ENCODE data around the gene TMPO. TPM values are rescaled to one million over a fixed set of nuclear protein-coding genes. Genes with fewer than 3 reads are reported as not detected.

The TMPO gene
- polyA plus RNA-seq, 1 donor (not counting 4 experiments of a cell fraction or from before 2014, with no cell fraction given): 41.0 TPM

DNA sequence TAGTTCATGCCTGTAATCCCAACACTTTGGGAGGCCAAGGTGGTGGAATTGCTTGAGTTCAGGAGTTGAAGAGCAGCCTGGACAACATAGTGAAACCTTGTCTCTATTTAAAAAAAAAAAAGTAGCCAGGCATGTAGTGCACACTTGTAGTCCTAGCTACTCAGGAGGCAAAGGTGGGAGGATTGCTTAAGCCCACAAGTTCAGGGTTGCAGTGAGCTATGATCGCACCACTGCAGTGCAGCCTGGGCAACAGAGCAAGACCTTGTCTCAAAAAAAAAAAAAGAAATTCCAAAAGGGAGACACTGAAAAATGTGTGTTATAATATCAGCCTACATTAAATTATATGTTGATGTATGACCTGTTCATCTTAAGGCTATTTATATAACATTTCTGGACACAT, 14.7 kb downstream of the TMPO start:
- no peak overlapping the region for H2AFZ ChIP-seq (ENCODE audit: control insufficient read depth, low read length)
- H3K79me2 ChIP-seq (ENCODE audit: control insufficient read depth, insufficient read depth, low read length): peaks cover 42% of the 10 kb centered on the region
- peaks cover 5 to 8% of the 10 kb centered on the region in 2 experiments for H3K36me3 ChIP-seq (ENCODE audit: control insufficient read depth in 2 of 2, extremely low read depth in 1 of 2, insufficient read depth in 2 of 2, low read length in 2 of 2)
- H3K4me3 ChIP-seq (ENCODE audit: control insufficient read depth in 2 of 3, extremely low read depth in 1 of 3, insufficient read depth in 2 of 3, low read depth in 1 of 3, low read length in 3 of 3): no peak overlapping the region
- H3K4me2 ChIP-seq (ENCODE audit: control insufficient read depth, extremely low read depth, insufficient read depth, low read depth, low read length): no peak overlapping the region
- DNase-seq (ENCODE audit: low read depth, low spot score) (no peak), FAIRE-seq (no peak)
- H3K9me3 ChIP-seq (ENCODE audit: control insufficient read depth, low read depth, low read length): no peaks in the 10 kb centered on the region
- H3K4me1 ChIP-seq (ENCODE audit: control insufficient read depth, extremely low read depth, insufficient read depth, low read length): no peaks in the 10 kb centered on the region
- no peak for TF ChIP-seq EZH2 (IDR thresholded peaks at IDR 0.05; ENCODE audit: low read length)
- TF ChIP-seq, protein P1, sequence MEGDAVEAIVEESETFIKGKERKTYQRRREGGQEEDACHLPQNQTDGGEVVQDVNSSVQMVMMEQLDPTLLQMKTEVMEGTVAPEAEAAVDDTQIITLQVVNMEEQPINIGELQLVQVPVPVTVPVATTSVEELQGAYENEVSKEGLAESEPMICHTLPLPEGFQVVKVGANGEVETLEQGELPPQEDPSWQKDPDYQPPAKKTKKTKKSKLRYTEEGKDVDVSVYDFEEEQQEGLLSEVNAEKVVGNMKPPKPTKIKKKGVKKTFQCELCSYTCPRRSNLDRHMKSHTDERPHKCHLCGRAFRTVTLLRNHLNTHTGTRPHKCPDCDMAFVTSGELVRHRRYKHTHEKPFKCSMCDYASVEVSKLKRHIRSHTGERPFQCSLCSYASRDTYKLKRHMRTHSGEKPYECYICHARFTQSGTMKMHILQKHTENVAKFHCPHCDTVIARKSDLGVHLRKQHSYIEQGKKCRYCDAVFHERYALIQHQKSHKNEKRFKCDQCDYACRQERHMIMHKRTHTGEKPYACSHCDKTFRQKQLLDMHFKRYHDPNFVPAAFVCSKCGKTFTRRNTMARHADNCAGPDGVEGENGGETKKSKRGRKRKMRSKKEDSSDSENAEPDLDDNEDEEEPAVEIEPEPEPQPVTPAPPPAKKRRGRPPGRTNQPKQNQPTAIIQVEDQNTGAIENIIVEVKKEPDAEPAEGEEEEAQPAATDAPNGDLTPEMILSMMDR (optimal IDR thresholded peaks at IDR 0.05 in 1 of 3, IDR thresholded peaks at IDR 0.05 in 1 of 3, conservative IDR thresholded peaks at IDR 0.05 in 1 of 3; ENCODE audit: extremely low read depth in 1 of 3, insufficient read depth in 2 of 3, low read length in 3 of 3): no peak
- no peaks in the 10 kb centered on the region for H3K27me3 ChIP-seq (ENCODE audit: control insufficient read depth, extremely low read depth, insufficient read depth, low read length)
- no peaks in the 10 kb centered on the region for H4K20me1 ChIP-seq (ENCODE audit: control insufficient read depth, extremely low read depth, insufficient read depth, low read length)
- H3K9ac ChIP-seq (ENCODE audit: control insufficient read depth, extremely low read depth, insufficient read depth, low read length): no peak overlapping the region
- H3K9me1 ChIP-seq (ENCODE audit: control insufficient read depth, extremely low read depth, insufficient read depth, low read length): no peaks in the 10 kb centered on the region
- dilution Hi-C loops (cut with MboI; ENCODE audit: extremely low pct_ligation_motif_present, low sequenced_read_pairs): no loop called here
- no peak overlapping the region for H3K27ac ChIP-seq (ENCODE audit: control insufficient read depth, insufficient read depth, low read length)

DNA sequence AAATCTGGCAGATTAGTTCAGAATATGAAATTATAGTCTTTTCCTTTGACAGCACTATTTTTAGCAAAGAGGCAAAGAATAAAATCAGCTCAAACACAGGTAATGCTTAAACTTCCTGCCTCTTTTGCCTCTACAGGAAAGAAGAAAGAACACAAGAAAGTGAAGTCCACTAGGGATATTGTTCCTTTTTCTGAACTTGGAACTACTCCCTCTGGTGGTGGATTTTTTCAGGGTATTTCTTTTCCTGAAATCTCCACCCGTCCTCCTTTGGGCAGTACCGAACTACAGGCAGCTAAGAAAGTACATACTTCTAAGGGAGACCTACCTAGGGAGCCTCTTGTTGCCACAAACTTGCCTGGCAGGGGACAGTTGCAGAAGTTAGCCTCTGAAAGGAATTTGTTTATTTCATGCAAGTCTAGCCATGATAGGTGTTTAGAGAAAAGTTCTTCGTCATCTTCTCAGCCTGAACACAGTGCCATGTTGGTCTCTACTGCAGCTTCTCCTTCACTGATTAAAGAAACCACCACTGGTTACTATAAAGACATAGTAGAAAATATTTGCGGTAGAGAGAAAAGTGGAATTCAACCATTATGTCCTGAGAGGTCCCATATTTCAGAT, 17.4 kb downstream of the TMPO start:
- TF ChIP-seq, protein P1 (optimal IDR thresholded peaks at IDR 0.05 in 1 of 3, IDR thresholded peaks at IDR 0.05 in 1 of 3, conservative IDR thresholded peaks at IDR 0.05 in 1 of 3; ENCODE audit: extremely low read depth in 1 of 3, insufficient read depth in 2 of 3, low read length in 3 of 3): peak; percentile 25 to 71 (median 66)
- TF ChIP-seq EZH2 (IDR thresholded peaks at IDR 0.05; ENCODE audit: low read length): no peak
- no peaks in the 10 kb centered on the region for H3K9me3 ChIP-seq (ENCODE audit: control insufficient read depth, low read depth, low read length)
- dilution Hi-C loops (cut with MboI; ENCODE audit: extremely low pct_ligation_motif_present, low sequenced_read_pairs): no loop called here
- H3K4me1 ChIP-seq (ENCODE audit: control insufficient read depth, extremely low read depth, insufficient read depth, low read length): no peaks in the 10 kb centered on the region
- H3K79me2 ChIP-seq (ENCODE audit: control insufficient read depth, insufficient read depth, low read length): peaks cover 15% of the 10 kb centered on the region
- H3K4me2 ChIP-seq (ENCODE audit: control insufficient read depth, extremely low read depth, insufficient read depth, low read depth, low read length): no peak overlapping the region
- no peak overlapping the region for H2AFZ ChIP-seq (ENCODE audit: control insufficient read depth, low read length)
- no peak overlapping the region for H3K27ac ChIP-seq (ENCODE audit: control insufficient read depth, insufficient read depth, low read length)
- no peaks in the 10 kb centered on the region for H3K27me3 ChIP-seq (ENCODE audit: control insufficient read depth, extremely low read depth, insufficient read depth, low read length)
- no peak overlapping the region for H3K4me3 ChIP-seq (ENCODE audit: control insufficient read depth in 2 of 3, extremely low read depth in 1 of 3, insufficient read depth in 2 of 3, low read depth in 1 of 3, low read length in 3 of 3)
- peaks cover 5 to 8% of the 10 kb centered on the region in 2 experiments for H3K36me3 ChIP-seq (ENCODE audit: control insufficient read depth in 2 of 2, extremely low read depth in 1 of 2, insufficient read depth in 2 of 2, low read length in 2 of 2)
- DNase-seq (ENCODE audit: low read depth, low spot score) (peak; percentile 25), FAIRE-seq (peak; percentile 77)
- H4K20me1 ChIP-seq (ENCODE audit: control insufficient read depth, extremely low read depth, insufficient read depth, low read length): no peaks in the 10 kb centered on the region
- no peaks in the 10 kb centered on the region for H3K9me1 ChIP-seq (ENCODE audit: control insufficient read depth, extremely low read depth, insufficient read depth, low read length)
- H3K9ac ChIP-seq (ENCODE audit: control insufficient read depth, extremely low read depth, insufficient read depth, low read length): no peak overlapping the region

All from keratinocyte (primary cell).